Endothelial cell of umbilical vein (primary cell): ENCODE results near the gene REEP1. TPM values are rescaled to one million over a fixed set of nuclear protein-coding genes. Genes with fewer than 3 reads are reported as not detected.

Source experiments
- BruUV-seq: library from RNA; stranded (reverse); fragments of 400-500 nt; replicated peaks from 2 replicates; lab custom pipeline; 2021; lab: Mats Ljungman, UMichigan
- CTCF ChIA-PET: fragments of 300-600, 350-600 bp; sonication (Branson Sonifier 250); formaldehyde crosslinking; loops from one replicate; lab custom pipeline; 2021; ENCODE audit warnings: antibody characterized with exemption, inconsistent platforms; lab: Charles Lee
- POLR2A ChIA-PET: fragments of 300-600, 350-600 bp; sonication (Branson Sonifier 250); formaldehyde crosslinking; loops from one replicate; lab custom pipeline; 2021; ENCODE audit warnings: antibody characterized with exemption, inconsistent platforms; lab: Charles Lee
- DNase-seq: peaks from one replicate; pipeline ENCODE4 v3.0.0-alpha.2; 2011; ENCODE audit warnings: low read depth, low spot score
- FAIRE-seq: peaks from 2 replicates; lab custom pipeline; 2011; peaks lifted over from hg19 to GRCh38; lab: Jason Lieb, UNC
- H2AFZ ChIP-seq: 2 replicates; pipeline ENCODE4 v1.6.0; 2012; ENCODE audit warnings: low read depth, low read length, control low read depth, inconsistent platforms
- H3K27ac ChIP-seq: 2 replicates; pipeline ENCODE4 v1.5.1; 2011; ENCODE audit warnings: low read depth, mild to moderate bottlenecking, control low read depth, low read length, moderate library complexity; ENCODE audit not compliant: insufficient read depth
- H3K27me3 ChIP-seq, 2 experiments: 2 replicates each; pipeline versions ENCODE4 v1.6.0 to v1.6.1; 2011; ENCODE audit warnings: low read length in 2 of 2, mixed read lengths in 1 of 2; ENCODE audit not compliant: control insufficient read depth in 2 of 2, insufficient read depth in 2 of 2
- H3K36me3 ChIP-seq, 2 experiments: 2 replicates in 1 of 2; 3 replicates in 1 of 2; pipeline ENCODE4 v1.5.1; 2011; ENCODE audit warnings: low read length in 2 of 2, mild to moderate bottlenecking in 1 of 2, moderate library complexity in 1 of 2; ENCODE audit not compliant: control insufficient read depth in 2 of 2, insufficient read depth in 2 of 2; ENCODE audit errors: extremely low read depth in 1 of 2
- H3K4me1 ChIP-seq: 3 replicates; pipeline ENCODE4 v1.5.1; 2011; ENCODE audit warnings: mild to moderate bottlenecking, low read length; ENCODE audit not compliant: control insufficient read depth, insufficient read depth; ENCODE audit errors: extremely low read depth
- H3K4me2 ChIP-seq: 2 replicates; pipeline ENCODE4 v1.6.1; 2011; ENCODE audit warnings: low read length, control low read depth, mixed read lengths; ENCODE audit not compliant: insufficient read depth
- H3K4me3 ChIP-seq, 3 experiments: fragments of 200-600 bp in 1 of 3; sonication (generic), shearing (Covaris generic) in 1 of 3; replicated peaks in 1 of 3; 2 replicates each; pipeline ENCODE4 v1.5.1; 2011 to 2016; ENCODE audit warnings: control low read depth in 3 of 3, low read length in 3 of 3, mild to moderate bottlenecking in 2 of 3, inconsistent platforms in 1 of 3, low read depth in 1 of 3, moderate library complexity in 1 of 3; ENCODE audit not compliant: insufficient read depth in 1 of 3
- H3K79me2 ChIP-seq: 2 replicates; pipeline ENCODE4 v1.6.0; 2012; ENCODE audit warnings: low read length, inconsistent platforms; ENCODE audit not compliant: control insufficient read depth, insufficient read depth
- H3K9ac ChIP-seq: replicated peaks from 2 replicates; pipeline ENCODE3; 2011; ENCODE audit warnings: low read length, control low read depth; ENCODE audit not compliant: insufficient read depth; ENCODE audit errors: extremely low read depth
- H3K9me1 ChIP-seq: replicated peaks from 3 replicates; pipeline ENCODE4 v1.6.0; 2011; ENCODE audit warnings: mild to moderate bottlenecking, low read length; ENCODE audit not compliant: control insufficient read depth, insufficient read depth; ENCODE audit errors: extremely low read depth
- H3K9me3 ChIP-seq: replicated peaks from 2 replicates; pipeline ENCODE4 v1.5.1; 2012; ENCODE audit warnings: low read length, inconsistent platforms; ENCODE audit not compliant: control insufficient read depth, insufficient read depth
- H4K20me1 ChIP-seq: replicated peaks from 2 replicates; pipeline ENCODE3; 2011; ENCODE audit warnings: mild to moderate bottlenecking, low read length; ENCODE audit not compliant: control insufficient read depth, insufficient read depth; ENCODE audit errors: extremely low read depth
- CTCF ChIP-seq, 2 donors: IDR thresholded peaks; 1 replicate in 1 of 2; 2 replicates in 1 of 2; pipeline ENCODE4 v1.5.1; 2011; ENCODE audit warnings: low read length in 2 of 2, mild to moderate bottlenecking in 2 of 2, moderate library complexity in 2 of 2, control low read depth in 1 of 2, inconsistent platforms in 1 of 2, low read depth in 1 of 2; ENCODE audit not compliant: insufficient read depth in 1 of 2; ENCODE audit errors: extremely low read depth in 1 of 2
- EZH2 ChIP-seq: IDR thresholded peaks from 2 replicates; pipeline ENCODE4 v1.6.1; 2012; ENCODE audit warnings: borderline replicate concordance, low read depth, mild to moderate bottlenecking, moderate library complexity, low read length, inconsistent platforms; ENCODE audit not compliant: severe bottlenecking
- FOS ChIP-seq: IDR thresholded peaks from 2 replicates; pipeline ENCODE4 v1.6.1; 2011; ENCODE audit warnings: mild to moderate bottlenecking, low read length, moderate library complexity, borderline replicate concordance; ENCODE audit not compliant: insufficient read depth
- GATA2 ChIP-seq: IDR thresholded peaks from 2 replicates; pipeline ENCODE4 v1.7.0; 2011; ENCODE audit warnings: low read depth, mild to moderate bottlenecking, moderate library complexity, mixed read lengths, low read length; ENCODE audit not compliant: insufficient read length, insufficient read depth
- JUN ChIP-seq: IDR thresholded peaks from 2 replicates; pipeline ENCODE4 v1.6.1; 2011; ENCODE audit warnings: borderline replicate concordance, low read depth; ENCODE audit not compliant: insufficient read length, insufficient read depth
- MAX ChIP-seq: IDR thresholded peaks from 2 replicates; pipeline ENCODE4 v1.6.1; 2011; ENCODE audit not compliant: insufficient read depth, insufficient read length
- MYC ChIP-seq: IDR thresholded peaks from one replicate; pipeline ENCODE4 v1.6.1; 2011; ENCODE audit warnings: mild to moderate bottlenecking, low read depth, low read length
- POLR2A ChIP-seq: IDR thresholded peaks from 2 replicates; pipeline ENCODE4 v1.6.1; 2012; ENCODE audit warnings: low read depth, mild to moderate bottlenecking, control low read depth, low read length
- POLR2AphosphoS5 ChIP-seq: IDR thresholded peaks from 2 replicates; pipeline ENCODE4 v1.6.1; 2012; ENCODE audit warnings: low read depth, mild to moderate bottlenecking, control low read depth, low read length, moderate library complexity; ENCODE audit not compliant: insufficient read depth
- dilution Hi-C: fragments of 300-500 bp; cut with MboI; formaldehyde crosslinking; loops from one replicate; pipeline ENCODE4 v1.15.0; 2019; ENCODE audit warnings: low sequenced_read_pairs; ENCODE audit not compliant: extremely low pct_ligation_motif_present
- intact Hi-C: fragments of 100-400 bp; cut with micrococcal nuclease; formaldehyde crosslinking; loops from one replicate; pipeline ENCODE4 v1.10.0; 2022
- polyA plus RNA-seq, 4 experiments: library from polyadenylated mRNA; depleted of rRNA in 3 of 4; stranded (reverse) in 3 of 4; unstranded in 1 of 4; fragments of >200 nt; gene quantifications; 2 replicates each; pipeline versions ENCODE4 v1.2.1 to v1.2.3, GENCODE V29; 2011 to 2012; ENCODE audit warnings: missing spikeins in 1 of 4
- total RNA-seq: library from RNA; stranded (reverse); gene quantifications from 2 replicates; pipeline ENCODE4 v1.2.3, GENCODE V29; 2021

Gene REEP1
- total and polyA plus RNA-seq, 2 donors (not counting 3 experiments of a cell fraction or from before 2014, with no cell fraction given): 0.11 to 0.53 TPM

DNA sequence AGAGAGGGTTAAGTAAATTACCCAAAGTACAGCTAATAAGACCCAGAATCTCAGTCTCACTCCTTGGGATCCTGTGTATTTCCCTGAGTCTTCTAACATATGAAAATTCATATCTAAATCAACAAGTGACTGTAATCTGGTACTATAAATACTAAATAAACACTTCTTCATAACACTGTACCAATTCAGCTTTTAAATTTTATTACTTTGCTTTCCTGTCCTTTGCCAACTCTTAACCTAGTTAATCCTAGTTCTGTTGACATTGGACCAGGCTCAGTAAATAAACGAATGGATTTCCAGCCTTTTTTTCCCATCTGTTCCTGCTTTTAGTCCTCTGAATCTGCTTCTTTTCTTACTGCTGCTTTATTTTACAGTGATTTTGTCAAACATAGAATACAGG is 124.4 kb downstream of the REEP1 start:
- peak; percentile 56 for DNase-seq
- Histone ChIP-seq H3K27me3 (no peaks in the 10 kb centered on the region), H3K9me1 (no peaks in the 10 kb centered on the region), H3K9ac (no peak overlapping the region), H3K4me1 (peaks cover 14% of the 10 kb centered on the region), H4K20me1 (no peaks in the 10 kb centered on the region), H3K4me2 (no peak overlapping the region), H3K4me3 (no peak overlapping the region), H3K36me3 (peaks cover 0 to 16% of the 10 kb centered on the region in 2 experiments), H3K9me3 (no peaks in the 10 kb centered on the region), H3K27ac (no peak overlapping the region), H3K79me2 (no peaks in the 10 kb centered on the region), H2AFZ (no peak overlapping the region)
- TF ChIP-seq CTCF (IDR thresholded peaks at IDR 0.05; ENCODE audit: extremely low read depth in 1 of 2, insufficient read depth in 1 of 2, low read depth in 1 of 2, low read length in 2 of 2): no peak
- TF ChIP-seq POLR2A: no peak
- no peak for TF ChIP-seq MYC
- TF ChIP-seq MAX: no peak
- TF ChIP-seq EZH2: no peak
- TF ChIP-seq JUN: no peak
- TF ChIP-seq FOS: no peak
- no peak for TF ChIP-seq GATA2
- no peak for TF ChIP-seq POLR2AphosphoS5
- no TSS peak for BruUV-seq
- FAIRE-seq: no peak
- intact Hi-C loops (no loop called here), dilution Hi-C loops (no loop called here)
- ChIA-PET CTCF (interaction anchor here (0.6 to 2.9 kb wide), 7 partner anchors 8 to 160 kb away, joined by 3 to 14 read pairs (median 3); partner anchors contain the start of gene IMMT), POLR2A (interaction anchor here (0.6 to 0.7 kb wide), 2 partner anchors 229 to 809 kb away, joined by 5 to 7 read pairs; no protein-coding TSS in a partner anchor)
